Measurements from ENCODE around the gene ARRDC3.
A peak's percentile ranks its signal among the peaks of the same experiment; 100 is the strongest.
"Not testable (repeated sequence)": the region's sequence is repeated elsewhere in the genome, so short reads cannot be mapped to it uniquely, and the experiment has no call there.

The ARRDC3 gene

DNA sequence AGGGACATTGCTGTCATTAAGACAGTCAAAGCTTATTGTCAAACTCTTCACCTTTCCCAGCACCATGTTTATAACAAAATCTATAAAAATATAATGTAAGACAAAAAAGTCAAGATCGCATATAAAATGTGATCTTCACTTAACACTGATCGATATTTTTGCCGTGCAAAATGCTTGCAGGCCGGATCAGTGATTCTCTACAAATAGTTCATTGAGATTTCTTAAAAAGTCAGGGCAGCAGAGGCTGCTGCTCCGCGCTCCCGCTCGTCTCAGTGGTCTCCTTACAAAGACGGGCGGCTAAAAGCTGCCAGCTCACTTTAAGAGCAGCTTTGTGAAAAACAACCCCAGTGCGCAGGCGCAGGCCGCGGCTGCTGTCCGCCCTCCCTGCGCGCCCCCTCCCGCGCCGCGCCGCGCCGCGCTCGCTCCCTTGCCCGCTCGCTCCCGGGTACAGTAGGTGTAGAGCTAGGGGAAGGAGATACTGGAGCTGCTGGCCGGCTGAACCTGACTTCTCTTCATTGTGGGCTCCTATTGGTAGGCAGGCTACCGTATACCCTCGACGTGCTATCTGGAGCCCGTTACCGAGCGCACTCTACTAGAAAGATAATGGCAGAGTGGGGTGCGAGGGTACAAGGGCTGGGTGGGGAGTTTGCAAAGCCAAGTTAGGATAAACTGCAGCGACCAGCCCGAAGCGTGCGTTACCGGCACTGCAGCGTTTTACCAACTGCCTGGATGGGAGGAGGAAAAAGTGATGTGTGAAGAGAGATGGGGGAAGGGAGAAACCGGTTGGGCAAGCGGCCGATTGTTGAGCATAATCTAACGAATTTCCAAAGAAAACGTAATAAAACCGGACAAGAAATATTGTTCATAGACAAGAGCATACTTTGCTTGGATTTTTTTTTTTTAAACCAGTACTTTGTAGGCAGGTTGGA is at the start of gene ARRDC3:
Gene ARRDC3, minus strand, starts transcription at position 291 of the 929 bp plus-strand sequence. Its CDS starts 225 bp downstream, at position 66.
- peak; percentile 96 for DNase-seq (ENCODE audit: low spot score)

GRCh38 chr5:91430949-91431348 is 47.8 kb upstream of the ARRDC3 start:
- no peak for DNase-seq (ENCODE audit: low spot score)

DNA sequence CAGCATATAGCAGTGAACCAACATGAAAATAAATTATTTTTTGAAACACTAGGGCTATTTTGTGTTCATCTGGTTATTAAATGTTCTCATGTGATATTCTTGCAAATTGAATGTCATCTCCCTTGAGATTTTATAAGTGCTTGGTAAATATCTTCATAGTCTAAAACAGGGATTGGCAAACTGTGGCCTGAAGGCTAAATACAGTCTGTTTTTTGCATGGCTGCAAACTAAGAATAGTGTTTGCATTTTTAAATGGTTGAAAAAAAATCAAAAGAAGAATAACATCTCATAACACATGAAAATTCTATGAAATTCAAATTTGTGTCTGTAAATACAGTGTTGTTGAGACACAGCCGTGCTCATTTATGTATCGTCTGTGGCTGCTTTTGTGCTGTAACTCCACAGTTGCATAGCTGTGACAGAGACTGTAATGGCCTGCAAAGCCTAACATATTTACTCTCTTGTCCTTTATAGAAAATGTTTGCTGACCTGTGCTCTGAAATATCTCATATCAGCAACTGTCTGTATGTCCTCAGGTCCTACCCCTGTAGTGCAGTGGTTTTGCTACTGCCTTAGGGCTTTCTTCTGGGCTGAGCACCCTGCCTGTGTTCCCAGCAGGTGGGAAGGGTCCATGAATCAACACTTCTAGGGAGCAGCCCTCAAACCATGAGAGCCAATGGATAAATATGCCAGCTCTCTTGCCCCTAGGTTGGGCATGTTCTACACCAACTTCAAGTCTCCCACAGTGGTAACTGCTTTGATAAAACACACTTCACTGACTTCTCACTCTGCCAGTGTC is 41.7 kb upstream of the ARRDC3 start:
- DNase-seq (ENCODE audit: low spot score): no peak

DNA sequence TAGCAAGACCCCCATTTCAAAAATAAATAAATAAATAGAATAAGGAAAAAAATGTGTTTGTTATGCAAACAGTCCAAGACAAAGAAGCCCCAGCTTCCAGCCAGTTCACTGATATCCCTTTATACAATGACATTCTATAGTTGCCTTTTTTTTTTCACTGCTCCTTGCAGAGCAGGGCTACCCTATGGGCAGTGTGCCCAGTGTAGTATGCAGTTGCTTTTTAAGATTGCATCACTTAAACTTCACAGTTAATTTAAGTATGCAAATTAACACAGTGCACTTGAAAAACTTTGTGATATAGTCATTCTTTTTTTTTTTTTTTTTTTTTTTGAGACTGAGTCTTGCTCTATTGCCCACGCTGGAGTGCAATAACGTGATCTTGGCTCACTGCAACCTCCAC is 40.8 kb upstream of the ARRDC3 start:
- DNase-seq (ENCODE audit: low spot score): no peak

GRCh38 chr5:91420879-91421278 is 37.8 kb upstream of the ARRDC3 start:
- DNase-seq (ENCODE audit: low spot score): no peak

DNA sequence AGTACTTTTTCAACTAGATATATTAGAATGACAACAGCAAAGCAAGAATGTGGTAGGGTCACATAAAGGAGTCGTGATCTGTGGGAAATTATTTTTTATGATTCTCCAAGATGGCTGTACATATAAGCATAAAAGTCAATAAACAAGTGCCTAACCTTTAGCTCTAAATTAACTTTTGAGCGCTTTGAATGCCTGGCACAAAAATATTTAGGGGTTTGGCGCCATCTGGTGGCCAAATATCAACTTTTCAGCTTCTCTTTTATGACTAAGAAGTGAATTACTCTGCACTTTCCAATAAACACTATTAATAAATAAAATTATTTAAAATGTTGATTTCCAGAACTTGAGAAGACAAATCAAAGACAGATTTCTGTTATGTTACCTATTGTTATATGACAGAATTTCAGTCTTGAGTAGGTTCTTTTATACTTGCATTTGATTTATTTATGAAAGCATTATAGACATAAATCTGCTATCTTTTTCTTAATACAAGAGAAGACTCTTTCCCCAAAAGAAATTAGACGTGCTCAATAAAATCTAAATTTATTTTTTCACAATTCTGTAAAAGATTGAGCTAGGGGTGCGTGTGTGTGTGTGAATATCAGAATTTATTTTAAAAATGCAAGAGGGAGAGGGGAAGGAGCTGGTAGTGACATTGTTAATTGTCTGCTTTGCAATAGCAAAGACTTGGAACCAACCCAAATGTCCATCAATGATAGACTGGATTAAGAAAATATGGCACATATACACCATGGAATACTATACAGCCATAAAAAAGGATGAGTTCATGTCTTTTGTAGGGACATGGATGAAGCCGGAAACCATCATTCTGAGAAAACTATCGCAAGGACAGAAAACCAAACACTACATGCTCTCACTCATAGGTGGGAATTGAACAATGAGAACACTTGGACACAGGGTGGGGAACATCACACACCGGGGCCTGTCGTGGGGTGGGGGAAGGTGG is 36.7 kb upstream of the ARRDC3 start:
- DNase-seq (ENCODE audit: low spot score): peak; percentile 69

- DNase-seq (ENCODE audit: low spot score): no peak
These were observed 36.0 kb upstream of the ARRDC3 start for GRCh38 chr5:91419136-91419535.

- DNase-seq (ENCODE audit: low spot score): no peak
These were observed 35.0 kb upstream of the ARRDC3 start for GRCh38 chr5:91418158-91418557.

- no peak for DNase-seq (ENCODE audit: low spot score)
These were observed 34.1 kb upstream of the ARRDC3 start for GRCh38 chr5:91417219-91417618.

DNA sequence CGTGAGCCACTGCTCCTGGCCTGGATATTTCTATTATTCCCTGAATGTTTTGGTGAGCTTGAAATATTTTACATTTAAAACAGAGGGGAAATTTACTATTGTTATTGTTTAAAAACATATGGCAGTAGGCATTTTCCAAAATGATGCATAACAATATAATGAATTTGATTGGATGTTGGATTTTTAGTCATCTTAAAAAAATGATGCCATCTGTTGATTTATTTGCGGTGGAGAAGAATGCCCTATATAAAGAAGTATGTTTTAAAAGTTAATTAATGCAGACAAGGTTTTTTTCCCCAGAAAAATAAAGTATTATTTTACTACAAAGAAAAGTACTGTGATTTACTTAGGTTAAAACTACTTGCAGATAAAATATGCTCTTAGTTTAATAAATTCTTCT is 33.4 kb upstream of the ARRDC3 start:
- no peak for DNase-seq (ENCODE audit: low spot score)

DNA sequence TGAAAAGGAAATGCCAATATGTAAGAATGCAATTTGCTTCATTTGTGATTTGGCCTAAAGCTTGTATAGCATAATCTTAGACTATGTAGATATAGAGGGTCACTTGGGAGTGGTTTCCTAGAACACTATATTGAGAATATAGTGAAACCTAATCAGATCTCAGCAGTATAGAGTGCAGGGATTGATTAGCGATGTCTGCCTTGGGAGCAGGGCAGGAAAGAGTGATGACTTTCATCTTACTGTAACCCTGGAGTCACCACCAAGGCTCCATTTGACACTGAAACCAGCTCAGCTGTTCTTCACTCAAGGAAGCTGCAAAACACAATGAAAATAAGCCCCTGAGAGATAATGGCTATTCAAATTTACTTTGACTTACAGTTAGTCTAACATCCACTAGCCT is 26.2 kb upstream of the ARRDC3 start:
- DNase-seq (ENCODE audit: low spot score): no peak

- no peak for DNase-seq (ENCODE audit: low spot score)
These were observed 25.6 kb upstream of the ARRDC3 start for GRCh38 chr5:91408710-91409109.

DNA sequence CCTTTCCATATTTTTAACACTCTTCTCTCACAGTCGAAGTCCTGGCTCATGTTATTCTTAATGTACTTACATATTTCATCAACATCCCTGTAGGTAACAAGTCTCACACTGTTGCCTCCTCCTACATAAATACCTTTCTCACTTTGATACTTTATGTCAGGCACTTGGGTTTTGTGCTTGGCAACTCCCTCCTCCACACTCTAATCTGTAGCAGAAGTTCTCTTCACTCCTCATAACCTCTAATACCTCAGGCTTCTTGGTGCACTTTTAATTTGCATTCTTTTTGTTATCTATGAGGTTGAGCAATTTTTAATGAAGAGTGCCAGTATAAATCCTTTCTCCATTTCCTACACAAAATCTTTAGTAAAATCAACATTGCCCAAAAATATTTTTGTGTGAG is 24.1 kb upstream of the ARRDC3 start:
- DNase-seq (ENCODE audit: low spot score): no peak

GRCh38 chr5:91403438-91403837 is 20.3 kb upstream of the ARRDC3 start:
- no peak for DNase-seq (ENCODE audit: low spot score)

- DNase-seq (ENCODE audit: low spot score): no peak
These were observed 18.1 kb upstream of the ARRDC3 start for GRCh38 chr5:91401175-91401574.

DNA sequence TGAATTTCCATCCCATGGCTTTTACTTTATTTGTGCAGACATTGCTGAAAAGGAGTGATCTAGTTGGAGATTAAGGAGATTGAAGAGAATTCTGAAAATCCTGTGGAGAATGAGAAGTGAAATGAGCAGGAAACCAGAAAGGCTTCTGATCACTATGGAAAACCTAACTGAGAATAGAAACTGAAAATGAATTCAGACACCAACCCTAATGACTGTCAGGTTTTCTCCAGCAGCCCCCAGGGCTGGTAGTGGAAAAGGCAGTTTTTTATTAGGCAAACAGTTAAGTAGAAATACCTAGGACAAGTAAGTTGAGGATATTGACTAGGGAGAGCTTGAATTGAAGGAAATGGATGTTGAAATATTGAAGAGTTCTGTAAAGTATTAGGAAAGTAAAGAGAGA is 14.7 kb upstream of the ARRDC3 start:
- no peak for DNase-seq (ENCODE audit: low spot score)

DNA sequence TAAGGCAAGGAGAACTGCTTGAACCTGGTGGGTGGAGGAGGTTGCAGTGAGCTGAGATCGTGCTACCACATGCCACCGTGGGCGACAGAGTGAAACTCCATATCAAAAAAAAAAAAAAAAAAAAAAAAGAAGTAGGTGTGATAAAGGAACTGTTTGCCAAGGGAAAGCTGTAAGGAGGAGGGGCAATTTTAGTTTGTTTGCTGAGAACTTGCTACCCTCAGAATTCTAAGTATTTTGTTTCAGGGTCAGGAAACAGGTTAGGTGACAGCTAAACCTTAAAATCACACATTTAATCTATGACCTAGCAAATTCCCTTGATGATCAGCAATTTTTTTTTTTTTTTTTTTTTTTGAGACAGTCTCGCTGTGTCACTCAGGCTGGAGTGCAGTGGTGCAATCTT is 7.2 kb upstream of the ARRDC3 start:
- DNase-seq (ENCODE audit: low spot score): no peak

DNA sequence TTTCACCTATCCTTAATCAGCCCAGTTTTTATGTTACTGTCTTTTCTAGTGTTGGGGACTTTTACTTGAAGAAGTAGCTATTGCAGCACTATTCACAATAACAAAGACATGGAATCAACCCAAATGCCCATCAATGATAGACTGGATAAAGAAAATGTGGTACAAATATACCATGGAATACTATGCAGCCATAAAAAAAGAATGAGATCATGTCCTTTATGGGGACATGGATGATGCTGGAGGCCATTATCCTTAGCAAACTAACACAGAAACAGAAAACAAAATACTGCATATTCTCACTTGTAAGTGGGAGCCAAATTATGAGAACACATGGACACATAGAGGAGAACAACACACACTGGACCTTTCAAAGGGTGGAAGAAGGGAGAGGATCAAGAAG is 6.4 kb upstream of the ARRDC3 start:
- not testable (repeated sequence) for DNase-seq (ENCODE audit: low spot score)

- DNase-seq (ENCODE audit: low spot score): no peak
These were observed 5.2 kb upstream of the ARRDC3 start for GRCh38 chr5:91388362-91388761.

- no peak for DNase-seq (ENCODE audit: low spot score)
These were observed 3.0 kb upstream of the ARRDC3 start for GRCh38 chr5:91386120-91386519.

DNA sequence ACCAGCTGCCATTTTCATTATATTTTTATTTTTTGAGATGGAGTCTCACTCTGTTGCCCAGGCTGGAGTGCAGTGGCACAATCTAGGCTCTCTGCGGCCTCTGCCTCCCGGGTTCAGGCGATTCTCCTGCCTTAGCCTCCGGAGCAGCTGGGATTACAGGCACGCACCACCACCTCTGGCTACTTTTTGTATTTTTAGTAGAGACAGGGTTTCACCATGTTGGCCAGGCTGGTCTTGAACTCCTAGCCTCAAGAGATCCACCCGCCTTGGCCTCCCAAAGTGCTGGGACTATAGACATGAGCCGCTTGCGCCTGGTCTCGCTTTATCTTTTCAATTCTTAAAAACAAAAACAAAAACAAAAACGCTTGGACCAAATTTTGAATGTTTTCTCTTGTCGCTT is 2.5 kb upstream of the ARRDC3 start:
- not testable (repeated sequence) for DNase-seq (ENCODE audit: low spot score)
